Right hindlimb (tissue), 1 donor: ENCODE results near the gene ADAMTSL2.

Source experiments
- DNase-seq: peaks from one replicate; pipeline ENCODE4 v3.0.0-alpha.2; 2018

The ADAMTSL2 gene

GRCh38 chr9:133534346-133535291 lies at the start of gene ADAMTSL2:
TSS of gene ADAMTSL2 (plus strand) at chr9:133534704. CDS start at chr9:133536713, 2,009 bp downstream.
- DNase-seq: peak; percentile 87

GRCh38 chr9:133485531-133486260 lies 48.8 kb upstream of the ADAMTSL2 start:
- peak; percentile 15 for DNase-seq

- peak; percentile 6 for DNase-seq
Observed at GRCh38 chr9:133487331-133487725, 47.2 kb upstream of the ADAMTSL2 start.

- DNase-seq: no peak
Observed at GRCh38 chr9:133488686-133489252, 45.7 kb upstream of the ADAMTSL2 start.

- DNase-seq: no peak
Observed at GRCh38 chr9:133489253-133490190, 45.0 kb upstream of the ADAMTSL2 start.

GRCh38 chr9:133490201-133490681 lies 44.3 kb upstream of the ADAMTSL2 start:
- peak; percentile 19 for DNase-seq

- peak; percentile 25 for DNase-seq
Observed at GRCh38 chr9:133490865-133491655, 43.4 kb upstream of the ADAMTSL2 start.

GRCh38 chr9:133491656-133491925 lies 42.9 kb upstream of the ADAMTSL2 start:
- no peak for DNase-seq

GRCh38 chr9:133492061-133493021 lies 42.2 kb upstream of the ADAMTSL2 start:
- DNase-seq: peak; percentile 79

- no peak for DNase-seq
Observed at GRCh38 chr9:133493428-133493827, 41.1 kb upstream of the ADAMTSL2 start.

- DNase-seq: no peak
Observed at GRCh38 chr9:133493845-133494540, 40.5 kb upstream of the ADAMTSL2 start.

- DNase-seq: peak; percentile 28
Observed at GRCh38 chr9:133494636-133495326, 39.7 kb upstream of the ADAMTSL2 start.

- DNase-seq: peak; percentile 12
Observed at GRCh38 chr9:133495327-133496293, 38.9 kb upstream of the ADAMTSL2 start.

- peak; percentile 18 for DNase-seq
Observed at GRCh38 chr9:133496861-133497842, 37.4 kb upstream of the ADAMTSL2 start.

- no peak for DNase-seq
Observed at GRCh38 chr9:133499132-133499891, 35.2 kb upstream of the ADAMTSL2 start.

- no peak for DNase-seq
Observed at GRCh38 chr9:133499892-133500270, 34.6 kb upstream of the ADAMTSL2 start.
